HCT116 (cell line): Measurements from ENCODE around the gene NR2C2. TPM values are rescaled to one million over a fixed set of nuclear protein-coding genes. Genes with fewer than 3 reads are reported as not detected.
"Not testable (repeated sequence)": the region's sequence is repeated elsewhere in the genome, so short reads cannot be mapped to it uniquely, and the experiment has no call there.

Experiments used
- ATAC-seq: fragments of 200-7000 bp; cut with Tn5 transposase; 2 replicates; pipeline ENCODE4 v1.9.1; 2020; ENCODE audit warnings: mild to moderate bottlenecking, moderate library complexity
- BruUV-seq: library from RNA; stranded (reverse); fragments of 400-500 nt; replicated peaks from 2 replicates; lab custom pipeline; 2021; lab: Mats Ljungman, UMichigan
- CTCF ChIA-PET: fragments of 300-600 bp; sonication (Branson Sonifier 250); formaldehyde crosslinking; loops from one replicate; lab custom pipeline; 2021; ENCODE audit warnings: antibody characterized with exemption; lab: Charles Lee
- POLR2A ChIA-PET: fragments of 300-600, 350-600 bp; sonication (Branson Sonifier 250); formaldehyde crosslinking; loops from one replicate; lab custom pipeline; 2021; ENCODE audit warnings: antibody characterized with exemption; lab: Charles Lee
- RAD21 ChIA-PET, 2 experiments: fragments of 300-600 bp; sonication (Branson Sonifier 250); formaldehyde crosslinking; loops; one replicate each; lab custom pipeline; 2023; ENCODE audit warnings: low total read pairs in 2 of 2; ENCODE audit not compliant: uncharacterized antibody in 2 of 2, unreplicated experiment in 2 of 2, low non-redundant PET in 1 of 2; lab: Charles Lee
- DNase-seq: peaks from one replicate; pipeline ENCODE4 v3.0.0-alpha.2; 2010; ENCODE audit warnings: low read depth, low spot score
- H2AFZ ChIP-seq: fragments of 200-600 bp; shearing (Covaris generic), sonication (generic); 2 replicates; pipeline ENCODE4 v1.6.1; 2017; ENCODE audit warnings: low read depth, mixed run types, mixed read lengths, antibody characterized with exemption, low read length; ENCODE audit not compliant: poor library complexity, severe bottlenecking
- H3K27ac ChIP-seq: 2 replicates; pipeline ENCODE4 v1.5.1; 2012; ENCODE audit warnings: low read depth, low read length
- H3K27me3 ChIP-seq: fragments of 200-600 bp; sonication (generic); 2 replicates; pipeline ENCODE4 v1.6.1; 2016; ENCODE audit warnings: mixed run types, low read length, mixed read lengths; ENCODE audit not compliant: insufficient read depth
- H3K36me3 ChIP-seq, 2 experiments: fragments of 200-500 bp in 1 of 2; fragments of 200-600 bp in 1 of 2; sonication (Bioruptor generic) in 1 of 2; sonication (generic) in 1 of 2; 2 replicates each; pipeline versions ENCODE4 v1.5.1 to v1.6.1; 2014 to 2016; ENCODE audit warnings: low read length in 2 of 2, inconsistent platforms in 1 of 2, mixed read lengths in 1 of 2, mixed run types in 1 of 2; ENCODE audit not compliant: insufficient read depth in 2 of 2, control insufficient read depth in 1 of 2
- H3K4me1 ChIP-seq, 2 experiments: fragments of 200-600 bp in 1 of 2; sonication (generic) in 1 of 2; 2 replicates each; pipeline versions ENCODE4 v1.5.1 to v1.6.1; 2012 to 2017; ENCODE audit warnings: low read length in 2 of 2, inconsistent platforms in 1 of 2, mild to moderate bottlenecking in 1 of 2, mixed read lengths in 1 of 2, mixed run types in 1 of 2, moderate library complexity in 1 of 2; ENCODE audit not compliant: insufficient read depth in 2 of 2, control insufficient read depth in 1 of 2
- H3K4me2 ChIP-seq: fragments of 200-600 bp; sonication (generic); 2 replicates; pipeline ENCODE4 v1.6.1; 2017; ENCODE audit warnings: mixed run types, low read length, mixed read lengths
- H3K4me3 ChIP-seq, 2 experiments: fragments of 200-600 bp in 1 of 2; sonication (generic) in 1 of 2; replicated peaks in 1 of 2; 2 replicates each; pipeline ENCODE4 v1.5.1; 2011 to 2016; ENCODE audit warnings: low read length in 2 of 2, control low read depth in 1 of 2, low read depth in 1 of 2, mild to moderate bottlenecking in 1 of 2, mixed read lengths in 1 of 2, mixed run types in 1 of 2
- H3K79me2 ChIP-seq: fragments of 200-600 bp; sonication (generic); 2 replicates; pipeline ENCODE4 v1.6.1; 2017; ENCODE audit warnings: mild to moderate bottlenecking, mixed run types, low read length, moderate library complexity, mixed read lengths; ENCODE audit not compliant: insufficient read depth
- H3K9ac ChIP-seq: fragments of 200-600 bp; sonication (generic); 2 replicates; pipeline ENCODE4 v1.6.1; 2016; ENCODE audit warnings: low read length, mixed read lengths
- H3K9me2 ChIP-seq: fragments of 200-600 bp; sonication (generic), shearing (Covaris generic); 2 replicates; pipeline ENCODE4 v1.6.1; 2017; ENCODE audit warnings: mixed run types, mild to moderate bottlenecking, moderate library complexity; ENCODE audit not compliant: insufficient read depth
- H3K9me3 ChIP-seq, 2 experiments: fragments of 200-500 bp in 1 of 2; fragments of 200-600 bp in 1 of 2; sonication (Bioruptor generic) in 1 of 2; sonication (generic) in 1 of 2; 2 replicates each; pipeline ENCODE4 v1.6.1; 2014 to 2017; ENCODE audit warnings: low read length in 2 of 2, mixed read lengths in 2 of 2, inconsistent platforms in 1 of 2, low read depth in 1 of 2, mild to moderate bottlenecking in 1 of 2, mixed run types in 1 of 2, moderate library complexity in 1 of 2; ENCODE audit not compliant: control insufficient read depth in 1 of 2, insufficient read depth in 1 of 2
- H4K20me1 ChIP-seq: fragments of 200-600 bp; sonication (generic), shearing (Covaris generic); 2 replicates; pipeline ENCODE4 v1.6.1; 2017; ENCODE audit warnings: mixed run types, mild to moderate bottlenecking, moderate library complexity; ENCODE audit not compliant: insufficient read depth
- FOSL1 ChIP-seq: IDR thresholded peaks from 2 replicates; pipeline ENCODE4 v1.6.1; 2012; ENCODE audit warnings: low read depth
- MAX ChIP-seq: IDR thresholded peaks from 2 replicates; pipeline ENCODE4 v1.6.1; 2012
- POLR2A ChIP-seq: IDR thresholded peaks from 2 replicates; pipeline ENCODE4 v1.7.0; 2011; ENCODE audit warnings: borderline replicate concordance; ENCODE audit not compliant: insufficient read depth, insufficient read length; ENCODE audit errors: extremely low read depth
- POLR2AphosphoS5 ChIP-seq: IDR thresholded peaks from 2 replicates; pipeline ENCODE4 v1.6.1; 2011; ENCODE audit warnings: mild to moderate bottlenecking, low read depth, low read length, moderate library complexity
- SIN3A ChIP-seq: IDR thresholded peaks from 2 replicates; pipeline ENCODE4 v1.6.1; 2012; ENCODE audit warnings: low read depth
- SP1 ChIP-seq: IDR thresholded peaks from 2 replicates; pipeline ENCODE4 v1.6.1; 2012; ENCODE audit warnings: low read depth
- SRF ChIP-seq: IDR thresholded peaks from 2 replicates; pipeline ENCODE4 v1.6.1; 2012; ENCODE audit warnings: low read depth
- YY1 ChIP-seq: IDR thresholded peaks from 2 replicates; pipeline ENCODE4 v1.6.1; 2011; ENCODE audit warnings: low read length, low read depth, moderate library complexity, mild to moderate bottlenecking; ENCODE audit not compliant: insufficient replicate concordance; ENCODE audit errors: extremely low read depth
- intact Hi-C: fragments of 100-400 bp; cut with micrococcal nuclease; formaldehyde crosslinking; loops from 2 replicates; pipeline ENCODE4 v1.10.0; 2022
- total RNA-seq: library from RNA; stranded (reverse); gene quantifications from one replicate; pipeline ENCODE4 v1.2.1, GENCODE V29; 2021; ENCODE audit not compliant: unreplicated experiment

Gene NR2C2
- total RNA-seq, 1 experiment from 2014 or later, result 45.0 TPM

- Histone ChIP-seq H3K27me3 (no peaks in the 10 kb centered on the region), H3K4me3 (no peak overlapping the region), H3K9me2 (no peaks in the 10 kb centered on the region), H3K4me1 (no peaks in the 10 kb centered on the region), H3K79me2 (peaks cover 65% of the 10 kb centered on the region), H3K9ac (no peak overlapping the region), H3K27ac (no peak overlapping the region), H3K9me3 (no peaks in the 10 kb centered on the region), H4K20me1 (no peaks in the 10 kb centered on the region), H3K36me3 (no peaks in the 10 kb centered on the region; a peak in 1 of 4 replicates), H3K4me2 (no peak overlapping the region), H2AFZ (no peak overlapping the region)
- POLR2A ChIA-PET, result no interaction called here
- CTCF ChIA-PET, result no interaction called here
- ATAC-seq, result no peak
- RAD21 ChIA-PET, result no interaction called here
- intact Hi-C loops, result no loop called here
- no TSS peak for BruUV-seq
- TF ChIP-seq SIN3A, result no peak
- TF ChIP-seq MAX, result no peak
- no peak for TF ChIP-seq SP1
- no peak for TF ChIP-seq POLR2AphosphoS5
- TF ChIP-seq YY1, result no peak
- no peak for TF ChIP-seq FOSL1
- TF ChIP-seq POLR2A, result no peak
- TF ChIP-seq SRF, result no peak
- no peak for DNase-seq
Observed at GRCh38 chr3:14997941-14998340, 50.6 kb downstream of the NR2C2 start.

GRCh38 chr3:14999182-14999581, 51.8 kb downstream of the NR2C2 start:
- H3K79me2 ChIP-seq, result peaks cover 60% of the 10 kb centered on the region
- intact Hi-C loops, result not testable (repeated sequence)

More at GRCh38 chr3:14999182-14999581, 51.8 kb downstream of the NR2C2 start:
- H2AFZ ChIP-seq, DNase-seq, CTCF ChIA-PET, H3K9ac ChIP-seq, H3K27me3 ChIP-seq, H4K20me1 ChIP-seq, ATAC-seq, H3K9me3 ChIP-seq, BruUV-seq, H3K4me3 ChIP-seq, POLR2A ChIA-PET, H3K4me2 ChIP-seq, H3K27ac ChIP-seq, RAD21 ChIA-PET, H3K4me1 ChIP-seq, H3K36me3 ChIP-seq, H3K9me2 ChIP-seq: not testable (repeated sequence)
